Measurements from ENCODE around the gene NANOS2. TPM values are rescaled to one million over a fixed set of nuclear protein-coding genes. Genes with fewer than 3 reads are reported as not detected.
A peak's percentile ranks its signal among the peaks of the same experiment; 100 is the strongest.

NANOS2 gene
- total RNA-seq, 1 experiment from 2014 or later = not detected

- Histone ChIP-seq H4K20me1 (ENCODE audit: insufficient read depth) (no peaks in the 10 kb centered on the region), H3K4me2 (no peak overlapping the region), H3K9me2 (ENCODE audit: insufficient read depth) (no peaks in the 10 kb centered on the region), H3K27me3 (ENCODE audit: insufficient read depth, low read depth) (peaks cover 60% of the 10 kb centered on the region), H3K9me3 (ENCODE audit: insufficient read depth, low read depth) (no peaks in the 10 kb centered on the region), H3K79me2 (ENCODE audit: low read depth) (no peaks in the 10 kb centered on the region), H3K4me1 (replicated peaks; ENCODE audit: insufficient read depth) (0 out of 2 replicates have a peak, but pooled peaks cover 4% of the 10 kb centered on the region), H3K27ac (no peak overlapping the region), H3K36me3 (ENCODE audit: low read depth) (no peaks in the 10 kb centered on the region), H3K4me3 (no peak overlapping the region), H2AFZ (no peak overlapping the region), H3F3A (ENCODE audit: insufficient read depth, low read depth) (peaks cover 3% of the 10 kb centered on the region; the same call in 1 of the 2 replicates)
- ChIA-PET POLR2A (ENCODE audit: unreplicated experiment) (no interaction called here), CTCF (no interaction called here)
- DNase-seq = no peak
- BruUV-seq (replicated peaks) = no TSS peak
- TF ChIP-seq, protein P1, sequence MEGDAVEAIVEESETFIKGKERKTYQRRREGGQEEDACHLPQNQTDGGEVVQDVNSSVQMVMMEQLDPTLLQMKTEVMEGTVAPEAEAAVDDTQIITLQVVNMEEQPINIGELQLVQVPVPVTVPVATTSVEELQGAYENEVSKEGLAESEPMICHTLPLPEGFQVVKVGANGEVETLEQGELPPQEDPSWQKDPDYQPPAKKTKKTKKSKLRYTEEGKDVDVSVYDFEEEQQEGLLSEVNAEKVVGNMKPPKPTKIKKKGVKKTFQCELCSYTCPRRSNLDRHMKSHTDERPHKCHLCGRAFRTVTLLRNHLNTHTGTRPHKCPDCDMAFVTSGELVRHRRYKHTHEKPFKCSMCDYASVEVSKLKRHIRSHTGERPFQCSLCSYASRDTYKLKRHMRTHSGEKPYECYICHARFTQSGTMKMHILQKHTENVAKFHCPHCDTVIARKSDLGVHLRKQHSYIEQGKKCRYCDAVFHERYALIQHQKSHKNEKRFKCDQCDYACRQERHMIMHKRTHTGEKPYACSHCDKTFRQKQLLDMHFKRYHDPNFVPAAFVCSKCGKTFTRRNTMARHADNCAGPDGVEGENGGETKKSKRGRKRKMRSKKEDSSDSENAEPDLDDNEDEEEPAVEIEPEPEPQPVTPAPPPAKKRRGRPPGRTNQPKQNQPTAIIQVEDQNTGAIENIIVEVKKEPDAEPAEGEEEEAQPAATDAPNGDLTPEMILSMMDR (conservative IDR thresholded peaks at IDR 0.05) = 0 out of 2 replicates have a peak, but pooled peaks have one; percentile 37
- no peak for TF ChIP-seq EZH2 (IDR thresholded peaks at IDR 0.05; ENCODE audit: low read depth)
- intact Hi-C loops (cut with micrococcal nuclease; ENCODE audit: unreplicated experiment) = no loop called here
These were observed 16.5 kb upstream of the NANOS2 start for GRCh38 chr19:45931055-45931454.

DNA sequence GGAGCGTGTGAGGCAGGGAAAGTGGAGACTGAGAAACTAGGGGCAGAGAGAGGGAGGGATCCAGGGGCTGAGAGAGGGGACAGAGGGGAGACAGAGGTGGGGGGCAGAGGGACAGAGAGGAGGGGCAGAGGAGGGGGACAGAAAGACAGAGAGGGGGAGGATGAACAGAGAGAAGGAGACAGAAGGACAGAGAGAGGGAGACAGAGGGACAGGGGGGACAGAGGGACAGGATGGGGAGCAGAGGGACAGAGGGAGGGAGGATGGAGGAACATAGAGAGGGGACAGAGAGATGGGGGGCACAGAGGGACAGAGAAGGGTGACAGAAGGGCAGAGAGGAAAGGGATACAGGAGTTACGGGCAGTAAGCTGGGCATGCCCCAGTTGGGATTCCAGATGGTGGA, 14.7 kb upstream of the NANOS2 start:
- Histone ChIP-seq H3K79me2 (ENCODE audit: low read depth) (no peaks in the 10 kb centered on the region), H3K27me3 (ENCODE audit: insufficient read depth, low read depth) (peaks cover 41% of the 10 kb centered on the region), H3F3A (ENCODE audit: insufficient read depth, low read depth) (peaks cover 21% of the 10 kb centered on the region), H3K36me3 (ENCODE audit: low read depth) (no peaks in the 10 kb centered on the region), H3K4me1 (replicated peaks; ENCODE audit: insufficient read depth) (peaks cover 12% of the 10 kb centered on the region), H4K20me1 (ENCODE audit: insufficient read depth) (no peaks in the 10 kb centered on the region), H3K4me3 (no peak overlapping the region), H2AFZ (no peak overlapping the region), H3K27ac (no peak overlapping the region), H3K9me3 (ENCODE audit: insufficient read depth, low read depth) (no peaks in the 10 kb centered on the region), H3K9me2 (ENCODE audit: insufficient read depth) (no peaks in the 10 kb centered on the region), H3K4me2 (no peak overlapping the region)
- intact Hi-C loops (cut with micrococcal nuclease; ENCODE audit: unreplicated experiment) = no loop called here
- DNase-seq = no peak
- ChIA-PET CTCF (no interaction called here), POLR2A (ENCODE audit: unreplicated experiment) (no interaction called here)
- BruUV-seq (replicated peaks) = no TSS peak
- TF ChIP-seq EZH2 (IDR thresholded peaks at IDR 0.05; ENCODE audit: low read depth) = no peak
- TF ChIP-seq, protein P1 (conservative IDR thresholded peaks at IDR 0.05) = no peak

DNA sequence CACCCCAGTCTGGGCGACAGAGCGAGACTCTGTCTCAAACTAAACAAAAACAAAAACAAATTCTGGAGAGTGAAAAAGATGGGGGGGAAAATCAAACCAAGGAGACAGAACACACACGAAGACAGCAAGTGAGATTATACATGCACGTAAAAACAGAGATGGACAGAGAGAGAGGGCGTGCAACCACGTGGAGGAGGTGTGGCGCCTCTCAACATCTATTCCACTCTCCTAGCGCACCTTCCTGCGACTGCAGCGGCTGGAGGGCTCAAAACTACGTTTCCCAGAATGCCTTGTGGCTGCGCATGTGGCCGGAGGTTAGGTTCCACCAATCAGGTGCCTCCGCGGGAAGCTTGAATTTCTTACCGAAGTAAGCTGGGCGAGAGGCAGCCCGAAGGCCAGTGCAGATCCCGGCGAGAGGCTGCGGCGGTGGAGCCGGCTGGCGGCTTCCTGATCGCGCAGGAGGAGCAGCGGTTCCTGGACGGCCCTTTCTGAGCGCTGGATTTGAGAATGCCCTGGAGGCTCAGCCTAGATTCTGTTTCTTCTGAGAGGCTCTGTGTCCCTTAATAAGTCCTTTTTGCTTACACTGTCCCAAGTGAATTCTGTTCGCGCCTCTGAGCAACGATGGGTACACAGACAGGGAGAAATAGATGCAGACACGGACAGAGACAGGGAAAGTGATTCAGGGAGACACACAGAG, 13.1 kb upstream of the NANOS2 start:
- peak; percentile 89 to 95 for DNase-seq
- CTCF ChIA-PET = no interaction called here
- no peaks in the 10 kb centered on the region for H3K9me3 ChIP-seq (ENCODE audit: insufficient read depth, low read depth)
- peaks cover 23% of the 10 kb centered on the region for H3F3A ChIP-seq (ENCODE audit: insufficient read depth, low read depth)
- H2AFZ ChIP-seq = 0 out of 2 replicates have a peak overlapping the region, but pooled peaks have one; percentile 39
- no peak overlapping the region for H3K27ac ChIP-seq
- H3K79me2 ChIP-seq (ENCODE audit: low read depth) = no peaks in the 10 kb centered on the region
- TF ChIP-seq, protein P1 (conservative IDR thresholded peaks at IDR 0.05) = no peak
- TF ChIP-seq EZH2 (IDR thresholded peaks at IDR 0.05; ENCODE audit: low read depth) = no peak
- intact Hi-C loops (cut with micrococcal nuclease; ENCODE audit: unreplicated experiment) = no loop called here
- H3K9me2 ChIP-seq (ENCODE audit: insufficient read depth) = no peaks in the 10 kb centered on the region
- H3K36me3 ChIP-seq (ENCODE audit: low read depth) = no peaks in the 10 kb centered on the region
- BruUV-seq (replicated peaks) = no TSS peak
- peak overlapping the region; percentile 47 for H3K4me3 ChIP-seq
- no peaks in the 10 kb centered on the region for H4K20me1 ChIP-seq (ENCODE audit: insufficient read depth)
- peaks cover 13% of the 10 kb centered on the region for H3K4me1 ChIP-seq (replicated peaks; ENCODE audit: insufficient read depth)
- peaks cover 29% of the 10 kb centered on the region for H3K27me3 ChIP-seq (ENCODE audit: insufficient read depth, low read depth)
- POLR2A ChIA-PET (ENCODE audit: unreplicated experiment) = interaction anchor here (0.6 to 0.7 kb wide), 2 partner anchors 63 to 158 kb away, joined by 3 to 4 read pairs; no protein-coding TSS in a partner anchor
- H3K4me2 ChIP-seq = peak overlapping the region; percentile 77

Data from PC-9 (cell line).